Measurements from ENCODE around the gene XPR1. TPM values are rescaled to one million over a fixed set of nuclear protein-coding genes. Genes with fewer than 3 reads are reported as not detected.

Gene XPR1
- total and polyA plus RNA-seq, 10 of the 15 experiments (the other 5 are each of a cell fraction or from before 2014, with no cell fraction given) = 1.1 to 33.9 (median 11.3) TPM

DNA sequence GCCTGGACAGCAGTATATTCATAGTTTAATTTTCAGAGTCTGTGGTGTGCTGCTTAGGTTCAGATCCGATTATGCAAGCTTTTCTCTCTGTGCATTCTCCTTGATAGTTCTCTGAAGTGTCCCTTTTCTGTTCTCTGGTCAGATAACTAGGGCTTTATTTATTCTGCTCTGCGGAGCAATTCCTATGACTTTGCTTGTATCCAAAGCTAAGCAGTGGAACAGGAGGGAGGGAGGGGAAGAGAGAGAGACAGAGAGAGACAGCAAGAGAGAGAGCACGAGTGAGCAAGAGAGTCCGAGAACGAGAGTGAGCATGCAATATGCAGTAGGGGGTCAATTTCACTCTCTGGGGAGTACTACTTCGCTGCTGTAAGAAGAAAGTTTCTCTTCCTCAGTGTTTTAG is 113.3 kb downstream of the XPR1 start:
- Histone ChIP-seq H3K9ac (ENCODE audit: control insufficient read depth, insufficient read depth, low read length) (no peak overlapping the region), H3K9me3 (replicated peaks; ENCODE audit: control insufficient read depth, insufficient read depth, low read length) (no peaks in the 10 kb centered on the region; the same call in 2 of the 3 replicates), H3K27me3 (replicated peaks in 1 of 2; ENCODE audit: control insufficient read depth in 2 of 2, insufficient read depth in 2 of 2, low read length in 1 of 2) (no peaks in the 10 kb centered on the region), H3K79me2 (ENCODE audit: control insufficient read depth, insufficient read depth, low read length) (no peaks in the 10 kb centered on the region), H4K20me1 (ENCODE audit: control insufficient read depth, insufficient read depth) (no peaks in the 10 kb centered on the region), H3K36me3 (ENCODE audit: control insufficient read depth in 2 of 2, insufficient read depth in 2 of 2, low read length in 1 of 2) (no peaks in the 10 kb centered on the region; a peak in 1 of 4 replicates), H2AFZ (ENCODE audit: control insufficient read depth, low read depth, low read length) (no peak overlapping the region), H3K4me3 (no peak overlapping the region), H3K4me2 (ENCODE audit: control insufficient read depth, insufficient read depth) (no peak overlapping the region), H3K4me1 (ENCODE audit: control insufficient read depth, insufficient read depth, low read length) (no peaks in the 10 kb centered on the region), H3K27ac (ENCODE audit: control insufficient read depth, insufficient read depth) (no peak overlapping the region)
- no peak for FAIRE-seq
- ATAC-seq = no peak
- in situ Hi-C loops (cut with MboI) (no loop called here), intact Hi-C loops (cut with micrococcal nuclease; ENCODE audit: unreplicated experiment) (no loop called here)
- ChIA-PET CTCF (no interaction called here), POLR2A (no interaction called here), RAD21 (ENCODE audit: unreplicated experiment) (no interaction called here), SMC1A (ENCODE audit: uncharacterized antibody, unreplicated experiment) (no interaction called here)
- DNase-seq (ENCODE audit: low read depth, low spot score) = no peak
- 70% methylated on average over 6 of the region's 6 CpGs for WGBS (ENCODE audit: insufficient coverage, insufficient replicate concordance, low lambda C conversion rate, missing lambda C conversion rate)
- no TSS peak for BruUV-seq (replicated peaks)
- TF ChIP-seq JUNB (IDR thresholded peaks at IDR 0.05) (no peak), SRF (IDR thresholded peaks at IDR 0.05; ENCODE audit: low read depth in 2 of 2, low read length in 2 of 2) (no peak), EP300 (IDR thresholded peaks at IDR 0.05; ENCODE audit: borderline replicate concordance in 1 of 2, control insufficient read depth in 1 of 2, low read depth in 2 of 2, low read length in 2 of 2) (no peak), RAD51 (IDR thresholded peaks at IDR 0.05) (no peak), NRF1 (conservative IDR thresholded peaks at IDR 0.05; ENCODE audit: low read depth, low read length) (no peak), ZNF207 (IDR thresholded peaks at IDR 0.05; ENCODE audit: borderline replicate concordance) (no peak), MXI1 (IDR thresholded peaks at IDR 0.05; ENCODE audit: low read depth, low read length) (no peak), CBFB (IDR thresholded peaks at IDR 0.05; ENCODE audit: low read depth) (no peak)
- TF ChIP-seq, protein P1, sequence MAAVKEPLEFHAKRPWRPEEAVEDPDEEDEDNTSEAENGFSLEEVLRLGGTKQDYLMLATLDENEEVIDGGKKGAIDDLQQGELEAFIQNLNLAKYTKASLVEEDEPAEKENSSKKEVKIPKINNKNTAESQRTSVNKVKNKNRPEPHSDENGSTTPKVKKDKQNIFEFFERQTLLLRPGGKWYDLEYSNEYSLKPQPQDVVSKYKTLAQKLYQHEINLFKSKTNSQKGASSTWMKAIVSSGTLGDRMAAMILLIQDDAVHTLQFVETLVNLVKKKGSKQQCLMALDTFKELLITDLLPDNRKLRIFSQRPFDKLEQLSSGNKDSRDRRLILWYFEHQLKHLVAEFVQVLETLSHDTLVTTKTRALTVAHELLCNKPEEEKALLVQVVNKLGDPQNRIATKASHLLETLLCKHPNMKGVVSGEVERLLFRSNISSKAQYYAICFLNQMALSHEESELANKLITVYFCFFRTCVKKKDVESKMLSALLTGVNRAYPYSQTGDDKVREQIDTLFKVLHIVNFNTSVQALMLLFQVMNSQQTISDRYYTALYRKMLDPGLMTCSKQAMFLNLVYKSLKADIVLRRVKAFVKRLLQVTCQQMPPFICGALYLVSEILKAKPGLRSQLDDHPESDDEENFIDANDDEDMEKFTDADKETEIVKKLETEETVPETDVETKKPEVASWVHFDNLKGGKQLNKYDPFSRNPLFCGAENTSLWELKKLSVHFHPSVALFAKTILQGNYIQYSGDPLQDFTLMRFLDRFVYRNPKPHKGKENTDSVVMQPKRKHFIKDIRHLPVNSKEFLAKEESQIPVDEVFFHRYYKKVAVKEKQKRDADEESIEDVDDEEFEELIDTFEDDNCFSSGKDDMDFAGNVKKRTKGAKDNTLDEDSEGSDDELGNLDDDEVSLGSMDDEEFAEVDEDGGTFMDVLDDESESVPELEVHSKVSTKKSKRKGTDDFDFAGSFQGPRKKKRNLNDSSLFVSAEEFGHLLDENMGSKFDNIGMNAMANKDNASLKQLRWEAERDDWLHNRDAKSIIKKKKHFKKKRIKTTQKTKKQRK (IDR thresholded peaks at IDR 0.05; ENCODE audit: low read depth, low read length) = no peak
